HepG2 (cell line): Measurements from ENCODE around the gene ADIPOR1. TPM values are rescaled to one million over a fixed set of nuclear protein-coding genes. Genes with fewer than 3 reads are reported as not detected.

Experiments used
- ATF7 ChIP-seq, 2 experiments: fragments of 450-650 bp in 1 of 2; sonication (generic) in 1 of 2; formaldehyde crosslinking in 1 of 2; IDR thresholded peaks; 2 replicates each; pipeline versions ENCODE4 v1.4.0 to v1.6.1; 2016 to 2020; ENCODE audit warnings: antibody characterized with exemption in 1 of 2, mild to moderate bottlenecking in 1 of 2, missing genetic modification reagents in 1 of 2
- BCLAF1 ChIP-seq: fragments of 450-650 bp; IDR thresholded peaks from 2 replicates; pipeline ENCODE4 v1.6.1; 2017; ENCODE audit warnings: mild to moderate bottlenecking
- FOXK1 ChIP-seq: sonication (generic); formaldehyde crosslinking; IDR thresholded peaks from 2 replicates; pipeline ENCODE4 v1.4.0; 2020; ENCODE audit warnings: low read depth, missing genetic modification reagents, borderline replicate concordance
- FOXM1 ChIP-seq: sonication (generic); formaldehyde crosslinking; IDR thresholded peaks from 2 replicates; pipeline ENCODE4 v1.5.0; 2020; ENCODE audit warnings: missing genetic modification reagents
- IKZF5 ChIP-seq: IDR thresholded peaks from 2 replicates; pipeline ENCODE4 v1.6.1; 2018; ENCODE audit warnings: missing genetic modification reagents, mild to moderate bottlenecking, missing compliant biosample characterization
- KAT7 ChIP-seq: IDR thresholded peaks from 2 replicates; pipeline ENCODE4 v1.6.1; 2018; ENCODE audit warnings: borderline replicate concordance, missing compliant biosample characterization
- KMT2B ChIP-seq: IDR thresholded peaks from 2 replicates; pipeline ENCODE4 v1.6.1; 2016; ENCODE audit warnings: missing genetic modification reagents, missing compliant biosample characterization
- MTA1 ChIP-seq: sonication (generic); formaldehyde crosslinking; IDR thresholded peaks from 2 replicates; pipeline ENCODE4 v1.4.0; 2020; ENCODE audit warnings: missing genetic modification reagents, mild to moderate bottlenecking, borderline replicate concordance
- NFKBIZ ChIP-seq: IDR thresholded peaks from 2 replicates; pipeline ENCODE4 v1.6.1; 2018; ENCODE audit warnings: missing genetic modification reagents, missing compliant biosample characterization
- PBX2 ChIP-seq: IDR thresholded peaks from 2 replicates; pipeline ENCODE4 v1.6.1; 2016; ENCODE audit warnings: control low read depth
- SALL1 ChIP-seq: sonication (generic); formaldehyde crosslinking; IDR thresholded peaks from 2 replicates; pipeline ENCODE4 v1.8.0; 2022; ENCODE audit warnings: mild to moderate bottlenecking, missing genetic modification reagents
- SATB2 ChIP-seq: sonication (generic); formaldehyde crosslinking; IDR thresholded peaks from 2 replicates; pipeline ENCODE4 v1.5.0; 2020; ENCODE audit warnings: missing genetic modification reagents
- SKI ChIP-seq: fragments of 450-650 bp; IDR thresholded peaks from one replicate; pipeline ENCODE4 v1.6.1; 2018; ENCODE audit warnings: mild to moderate bottlenecking; ENCODE audit not compliant: partially characterized antibody
- WIZ ChIP-seq: sonication (generic); formaldehyde crosslinking; IDR thresholded peaks from 2 replicates; pipeline ENCODE4 v1.5.1; 2020; ENCODE audit warnings: mild to moderate bottlenecking, missing genetic modification reagents
- ZNF143 ChIP-seq: sonication (generic); formaldehyde crosslinking; IDR thresholded peaks from 2 replicates; pipeline ENCODE4 v1.4.0; 2020; ENCODE audit warnings: missing genetic modification reagents
- ZNF281 ChIP-seq: sonication (generic); formaldehyde crosslinking; IDR thresholded peaks from 2 replicates; pipeline ENCODE4 v1.4.0; 2020; ENCODE audit warnings: missing genetic modification reagents, borderline replicate concordance
- ZNF556 ChIP-seq: sonication (generic); formaldehyde crosslinking; IDR thresholded peaks from 2 replicates; pipeline ENCODE4 v1.4.0; 2020; ENCODE audit warnings: mild to moderate bottlenecking, missing genetic modification reagents, borderline replicate concordance
- ZNF660 ChIP-seq: sonication (generic); formaldehyde crosslinking; IDR thresholded peaks from 2 replicates; pipeline ENCODE4 v1.5.1; 2020; ENCODE audit warnings: mild to moderate bottlenecking, low read depth, missing genetic modification reagents, borderline replicate concordance
- ZNF781 ChIP-seq: sonication (generic); formaldehyde crosslinking; IDR thresholded peaks from 2 replicates; pipeline ENCODE4 v1.5.1; 2020; ENCODE audit warnings: borderline replicate concordance, mild to moderate bottlenecking, missing genetic modification reagents; ENCODE audit errors: not compliant biosample characterization
- ZSCAN5A ChIP-seq: sonication (generic); formaldehyde crosslinking; IDR thresholded peaks from 2 replicates; pipeline ENCODE4 v1.8.0; 2022; ENCODE audit warnings: mild to moderate bottlenecking, missing genetic modification reagents, borderline replicate concordance
- polyA plus RNA-seq, 8 experiments: library from polyadenylated mRNA; depleted of rRNA in 3 of 8; stranded (reverse) in 7 of 8; unstranded in 1 of 8; fragments of >200 nt; fragmentation: Illumina TruSeq in 4 of 8; extraction: Trizol in 4 of 8; gene quantifications; 2 replicates each; pipeline versions ENCODE4 v1.2.1 to v1.2.3, GENCODE V29; 2011 to 2016; ENCODE audit warnings: low read depth in 4 of 8, missing spikeins in 1 of 8, mixed read lengths in 1 of 8; ENCODE audit not compliant: insufficient read depth in 1 of 8
- total RNA-seq, 5 experiments: library from RNA; depleted of rRNA; stranded (reverse); fragments of >200 nt; fragmentation: Illumina TruSeq; extraction: Trizol; gene quantifications; 2 replicates each; pipeline ENCODE4 v1.2.3, GENCODE V29; 2016; ENCODE audit warnings: low read depth in 1 of 5

The ADIPOR1 gene
- total and polyA plus RNA-seq, 2 of the 13 experiments (the other 11 are each of a cell fraction or from before 2014, with no cell fraction given) = 60.0 to 141 TPM

GRCh38 chr1:202957733-202958543 lies at the start of gene ADIPOR1 (continued):
- no peak for TF ChIP-seq BCLAF1
- no peak for TF ChIP-seq PBX2
- TF ChIP-seq SALL1 (CRISPR knock-in tag) = no peak
- no peak for TF ChIP-seq SKI
- TF ChIP-seq IKZF5 = no peak
- TF ChIP-seq ZNF143 = no peak
- no peak for TF ChIP-seq NFKBIZ (CRISPR knock-in tag)
- no peak for TF ChIP-seq ATF7 (IDR thresholded peaks at IDR 0.05)
- no peak for TF ChIP-seq ATF7 (CRISPR knock-in tag; IDR thresholded peaks at IDR 0.05)
- no peak for TF ChIP-seq KMT2B
- TF ChIP-seq FOXM1 (CRISPR knock-in tag) = no peak
- peak; percentile 45; the same call in 1 of the 2 replicates for TF ChIP-seq MTA1 (CRISPR knock-in tag)
- no peak for TF ChIP-seq ZNF281
- no peak for TF ChIP-seq ZNF781
- no peak for TF ChIP-seq ZNF556 (CRISPR knock-in tag)
- no peak; the same call in 1 of the 2 replicates for TF ChIP-seq FOXK1 (CRISPR knock-in tag)
- no peak for TF ChIP-seq ZSCAN5A (CRISPR knock-in tag)
- no peak for TF ChIP-seq ZNF660 (CRISPR knock-in tag)
- TF ChIP-seq KAT7 = peak; percentile 75; the same call in 1 of the 2 replicates
- TF ChIP-seq WIZ (CRISPR knock-in tag) = no peak
- no peak for TF ChIP-seq SATB2 (CRISPR knock-in tag)
